ENCODE results near the gene MGP. TPM values are rescaled to one million over a fixed set of nuclear protein-coding genes. Genes with fewer than 3 reads are reported as not detected.

Gene MGP
- total RNA-seq, 1 experiment from 2014 or later = 4.8 TPM

GRCh38 chr12:14840616-14841015 lies 45.0 kb downstream of the MGP start:
- no peaks in the 10 kb centered on the region for H3K9me3 Mint-ChIP-seq (ENCODE audit: unreplicated experiment)
- intact Hi-C loops (cut with micrococcal nuclease) = loop anchor here (10.0 kb wide), 1 partner anchor 66 kb away; a partner anchor contains a TSS
- no peaks in the 10 kb centered on the region for H3K36me3 Mint-ChIP-seq (ENCODE audit: insufficient read depth, unreplicated experiment)
- no peak for DNase-seq (ENCODE audit: unreplicated experiment)
- H3K4me1 Mint-ChIP-seq (ENCODE audit: insufficient read depth, unreplicated experiment) = peaks cover 43% of the 10 kb centered on the region
- no TSS peak for BruUV-seq (replicated peaks)
- no peaks in the 10 kb centered on the region for H3K27me3 Mint-ChIP-seq (ENCODE audit: insufficient read depth, unreplicated experiment)
- CTCF ChIA-PET = interaction anchor here (0.6 to 1.7 kb wide), 3 partner anchors 14 to 30 kb away, joined by 4 to 6 read pairs (median 4); no protein-coding TSS in a partner anchor
- no peak for TF ChIP-seq CTCF (IDR thresholded peaks at IDR 0.05; ENCODE audit: unreplicated experiment)
- peak overlapping the region; percentile 86 for H3K27ac Mint-ChIP-seq (ENCODE audit: low read depth, unreplicated experiment)
- POLR2A ChIA-PET = interaction anchor here (3.2 kb wide), 1 partner anchor 37 kb away, joined by 14 read pairs; the partner anchor contains the start of genes C12orf60 and WBP11
- H3K4me3 Mint-ChIP-seq (ENCODE audit: unreplicated experiment) = no peak overlapping the region

- intact Hi-C loops (cut with micrococcal nuclease) = no loop called here
- no TSS peak for BruUV-seq (replicated peaks)
- H3K4me3 Mint-ChIP-seq (ENCODE audit: unreplicated experiment) = no peak overlapping the region
- H3K27ac Mint-ChIP-seq (ENCODE audit: low read depth, unreplicated experiment) = peak overlapping the region; percentile 91
- CTCF ChIA-PET = interaction anchor here (1.0 to 1.7 kb wide), 2 partner anchors 10 to 28 kb away, joined by 4 to 6 read pairs; no protein-coding TSS in a partner anchor
- POLR2A ChIA-PET = interaction anchor here (3.2 kb wide), 1 partner anchor 36 kb away, joined by 14 read pairs; the partner anchor contains the start of genes C12orf60 and WBP11
- no peak for DNase-seq (ENCODE audit: unreplicated experiment)
- no peaks in the 10 kb centered on the region for H3K9me3 Mint-ChIP-seq (ENCODE audit: unreplicated experiment)
- H3K36me3 Mint-ChIP-seq (ENCODE audit: insufficient read depth, unreplicated experiment) = no peaks in the 10 kb centered on the region
- H3K4me1 Mint-ChIP-seq (ENCODE audit: insufficient read depth, unreplicated experiment) = peaks cover 43% of the 10 kb centered on the region
- no peaks in the 10 kb centered on the region for H3K27me3 Mint-ChIP-seq (ENCODE audit: insufficient read depth, unreplicated experiment)
- no peak for TF ChIP-seq CTCF (IDR thresholded peaks at IDR 0.05; ENCODE audit: unreplicated experiment)
Observed at GRCh38 chr12:14839262-14839661, 46.4 kb downstream of the MGP start.

- no peak for TF ChIP-seq CTCF (IDR thresholded peaks at IDR 0.05; ENCODE audit: unreplicated experiment)
- Mint-ChIP-seq H3K4me1 (ENCODE audit: insufficient read depth, unreplicated experiment) (peaks cover 39% of the 10 kb centered on the region), H3K4me3 (ENCODE audit: unreplicated experiment) (peak overlapping the region; percentile 65), H3K27me3 (ENCODE audit: insufficient read depth, unreplicated experiment) (no peaks in the 10 kb centered on the region), H3K27ac (ENCODE audit: low read depth, unreplicated experiment) (peak overlapping the region; percentile 89), H3K36me3 (ENCODE audit: insufficient read depth, unreplicated experiment) (no peaks in the 10 kb centered on the region), H3K9me3 (ENCODE audit: unreplicated experiment) (no peaks in the 10 kb centered on the region)
- POLR2A ChIA-PET = interaction anchor here (0.8 to 2.3 kb wide), 9 partner anchors 11 to 435 kb away, joined by 3 to 13 read pairs (median 5); partner anchors contain the start of genes C12orf60, SMCO3 and WBP11
- CTCF ChIA-PET = interaction anchor here (0.6 to 2.1 kb wide), 10 partner anchors 11 to 385 kb away, joined by 3 to 15 read pairs (median 4); partner anchors contain the start of gene RERG
- intact Hi-C loops (cut with micrococcal nuclease) = loop anchor here (2.0 kb wide), 1 partner anchor 34 kb away; the partner anchor contains the start of genes C12orf60 and WBP11
- peak; percentile 88 for DNase-seq (ENCODE audit: unreplicated experiment)
- BruUV-seq (replicated peaks) = no TSS peak
Observed at GRCh38 chr12:14836336-14837210, 49.1 kb downstream of the MGP start.

GRCh38 chr12:14834509-14834908 lies 51.1 kb downstream of the MGP start:
- no peaks in the 10 kb centered on the region for H3K27me3 Mint-ChIP-seq (ENCODE audit: insufficient read depth, unreplicated experiment)
- no TSS peak for BruUV-seq (replicated peaks)
- TF ChIP-seq CTCF (IDR thresholded peaks at IDR 0.05; ENCODE audit: unreplicated experiment) = no peak
- intact Hi-C loops (cut with micrococcal nuclease) = no loop called here
- POLR2A ChIA-PET = interaction anchor here (0.5 to 3.0 kb wide), 5 partner anchors 10 to 62 kb away, joined by 3 to 11 read pairs (median 3); no protein-coding TSS in a partner anchor
- CTCF ChIA-PET = interaction anchor here (3.4 kb wide), 1 partner anchor 23 kb away, joined by 18 read pairs; no protein-coding TSS in a partner anchor
- no peak for DNase-seq (ENCODE audit: unreplicated experiment)
- H3K4me1 Mint-ChIP-seq (ENCODE audit: insufficient read depth, unreplicated experiment) = peaks cover 32% of the 10 kb centered on the region
- no peaks in the 10 kb centered on the region for H3K36me3 Mint-ChIP-seq (ENCODE audit: insufficient read depth, unreplicated experiment)
- H3K27ac Mint-ChIP-seq (ENCODE audit: low read depth, unreplicated experiment) = peak overlapping the region; percentile 89
- H3K9me3 Mint-ChIP-seq (ENCODE audit: unreplicated experiment) = no peaks in the 10 kb centered on the region
- H3K4me3 Mint-ChIP-seq (ENCODE audit: unreplicated experiment) = no peak overlapping the region
